GM23338 (cell line): ENCODE results near the gene LRIG1. TPM values are rescaled to one million over a fixed set of nuclear protein-coding genes. Genes with fewer than 3 reads are reported as not detected.

Experiments used
- ATAC-seq: fragments of 200-7000 bp; cut with Tn5 transposase; 3 replicates; pipeline ENCODE4 v1.9.1; 2020
- DNase-seq: peaks from one replicate; pipeline ENCODE4 v3.0.0-alpha.2; 2015; ENCODE audit warnings: low spot score
- H2AFZ ChIP-seq: fragments of 200-600 bp; sonication (generic); 2 replicates; pipeline ENCODE4 v1.8.0; 2016; ENCODE audit warnings: antibody characterized with exemption, mild to moderate bottlenecking, moderate library complexity
- H3F3A ChIP-seq: fragments of 200-600 bp; sonication (generic); replicated peaks from 2 replicates; pipeline ENCODE4 v1.8.0; 2017; ENCODE audit warnings: antibody characterized with exemption, mixed run types, low read depth
- H3K27ac ChIP-seq: fragments of 200-600 bp; sonication (generic); 2 replicates; pipeline ENCODE4 v1.6.1; 2016; ENCODE audit warnings: low read depth
- H3K27me3 ChIP-seq: fragments of 200-600 bp; sonication (generic); 2 replicates; pipeline ENCODE4 v1.8.0; 2016; ENCODE audit warnings: mild to moderate bottlenecking, mixed run types, moderate library complexity; ENCODE audit not compliant: insufficient read depth
- H3K36me3 ChIP-seq: fragments of 200-600 bp; sonication (generic); 2 replicates; pipeline ENCODE4 v1.8.0; 2016; ENCODE audit warnings: mild to moderate bottlenecking; ENCODE audit not compliant: insufficient read depth
- H3K4me1 ChIP-seq: fragments of 200-600 bp; sonication (generic); 2 replicates; pipeline ENCODE4 v1.8.0; 2016; ENCODE audit warnings: mild to moderate bottlenecking, moderate library complexity; ENCODE audit not compliant: insufficient read depth
- H3K4me2 ChIP-seq: fragments of 200-600 bp; sonication (generic); 2 replicates; pipeline ENCODE4 v1.7.1; 2017; ENCODE audit warnings: mixed run types
- H3K4me3 ChIP-seq: fragments of 200-600 bp; sonication (generic); 2 replicates; pipeline ENCODE4 v1.6.1; 2016; ENCODE audit warnings: mixed run types
- H3K79me2 ChIP-seq: fragments of 200-600 bp; sonication (generic); replicated peaks from 2 replicates; pipeline ENCODE4 v1.8.0; 2017; ENCODE audit warnings: mild to moderate bottlenecking; ENCODE audit not compliant: insufficient read depth
- H3K9me2 ChIP-seq: fragments of 200-600 bp; sonication (generic); 2 replicates; pipeline ENCODE4 v1.8.0; 2017; ENCODE audit not compliant: insufficient read depth
- H4K20me1 ChIP-seq: fragments of 200-600 bp; sonication (generic); replicated peaks from 2 replicates; pipeline ENCODE4 v1.8.0; 2017; ENCODE audit warnings: mild to moderate bottlenecking; ENCODE audit not compliant: insufficient read depth
- H3K27ac Mint-ChIP-seq: 2 replicates; pipeline ENCODE4 v1.8.0; 2020; ENCODE audit warnings: inconsistent platforms, mild to moderate bottlenecking, moderate library complexity, mixed read lengths
- H3K27me3 Mint-ChIP-seq: 3 replicates; pipeline ENCODE4 v1.8.0; 2022; ENCODE audit warnings: low read depth, mild to moderate bottlenecking, moderate library complexity, mixed read lengths, inconsistent platforms; ENCODE audit not compliant: insufficient read depth, poor library complexity
- H3K36me3 Mint-ChIP-seq: 3 replicates; pipeline ENCODE4 v1.8.0; 2021; ENCODE audit warnings: low read depth, mild to moderate bottlenecking, inconsistent platforms, moderate library complexity, mixed read lengths
- H3K4me1 Mint-ChIP-seq: 3 replicates; pipeline ENCODE4 v1.8.0; 2020; ENCODE audit warnings: mild to moderate bottlenecking, inconsistent platforms, mixed read lengths
- H3K4me3 Mint-ChIP-seq: 3 replicates; pipeline ENCODE4 v1.8.0; 2021; ENCODE audit warnings: moderate library complexity, mild to moderate bottlenecking, inconsistent platforms, mixed read lengths
- H3K9me3 Mint-ChIP-seq: 3 replicates; pipeline ENCODE4 v1.8.0; 2020; ENCODE audit warnings: moderate library complexity, mild to moderate bottlenecking, inconsistent platforms, mixed read lengths
- CREB1 ChIP-seq: fragments of 250-450 bp; sonication (Bioruptor Pico); IDR thresholded peaks from 2 replicates; pipeline ENCODE4 v1.5.0; 2020; ENCODE audit warnings: low read depth, mild to moderate bottlenecking, moderate library complexity
- EZH2 ChIP-seq: fragments of 200-600 bp; sonication (generic); IDR thresholded peaks from one replicate; pipeline ENCODE4 v1.8.0; 2017; ENCODE audit warnings: antibody characterized with exemption, mild to moderate bottlenecking, low read depth; ENCODE audit not compliant: unreplicated experiment
- EZH2phosphoT487 ChIP-seq: fragments of 200-600 bp; sonication (generic); IDR thresholded peaks from one replicate; pipeline ENCODE4 v1.8.1; 2018; ENCODE audit warnings: antibody characterized with exemption; ENCODE audit not compliant: unreplicated experiment
- JUNB ChIP-seq: IDR thresholded peaks from one replicate; pipeline ENCODE4 v1.6.1; 2016; ENCODE audit warnings: antibody characterized with exemption; ENCODE audit not compliant: unreplicated experiment
- NANOG ChIP-seq: IDR thresholded peaks from 2 replicates; pipeline ENCODE4 v1.6.1; 2016; ENCODE audit warnings: antibody characterized with exemption, borderline replicate concordance
- POLR2AphosphoS5 ChIP-seq: IDR thresholded peaks from 2 replicates; pipeline ENCODE4 v1.6.1; 2016; ENCODE audit warnings: antibody characterized with exemption, low read depth
- STAT1 ChIP-seq: IDR thresholded peaks from one replicate; pipeline ENCODE4 v1.6.1; 2016; ENCODE audit warnings: antibody characterized with exemption; ENCODE audit not compliant: unreplicated experiment
- ZNF114 ChIP-seq: fragments of 250-450 bp; sonication (Bioruptor Pico); IDR thresholded peaks from 2 replicates; pipeline ENCODE4 v1.5.0; 2020; ENCODE audit warnings: mild to moderate bottlenecking, moderate library complexity
- ZNF331 ChIP-seq: fragments of 250-450 bp; sonication (Bioruptor Pico); IDR thresholded peaks from 2 replicates; pipeline ENCODE4 v1.5.0; 2020; ENCODE audit warnings: low read depth, mild to moderate bottlenecking, moderate library complexity
- polyA plus RNA-seq: library from polyadenylated mRNA; unstranded; fragments of >200 nt; fragmentation: Nextera tagmentation; extraction: Ambion mirVana; gene quantifications from 2 replicates; pipeline ENCODE4 v1.2.1, GENCODE V29; 2016
- total RNA-seq: library from RNA; depleted of rRNA; stranded (reverse); fragments of >200 nt; shearing (Covaris generic); gene quantifications from 2 replicates; pipeline ENCODE4 v1.2.3, GENCODE V29; 2014
- TF ChIP-seq, protein P1 (sequence below): IDR thresholded peaks from 2 replicates; pipeline ENCODE4 v1.6.1; 2016; ENCODE audit warnings: antibody characterized with exemption
- TF ChIP-seq, protein P2 (sequence below): fragments of 250-450 bp; sonication (Bioruptor Pico); IDR thresholded peaks from 2 replicates; pipeline ENCODE4 v1.5.0; 2020; ENCODE audit warnings: mild to moderate bottlenecking, moderate library complexity
- TF ChIP-seq, protein P3 (sequence below): IDR thresholded peaks from one replicate; pipeline ENCODE4 v1.6.1; 2018; ENCODE audit warnings: antibody characterized with exemption; ENCODE audit not compliant: unreplicated experiment

Gene LRIG1
- total and polyA plus RNA-seq, 2 experiments from 2014 or later = 40.0 to 134 TPM

DNA sequence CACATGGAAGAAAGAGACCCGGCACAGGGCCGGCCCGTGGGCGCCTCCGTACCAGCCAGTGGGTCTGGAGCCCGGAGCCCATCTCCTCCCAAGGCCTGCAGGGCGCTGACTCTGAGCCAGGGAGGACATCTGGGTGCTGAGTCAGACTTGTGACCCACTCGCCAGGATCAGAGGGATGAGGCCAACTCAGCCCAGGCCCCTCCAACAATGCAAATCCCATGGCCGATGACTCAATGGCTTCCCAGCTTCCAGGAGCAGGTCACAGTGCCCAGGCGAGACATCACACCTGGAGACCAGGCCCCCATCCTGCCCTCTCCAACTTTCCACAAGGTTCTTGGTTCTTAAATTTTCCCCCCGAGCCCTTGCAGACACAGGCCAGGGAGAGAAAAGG lies 95.1 kb downstream of the LRIG1 start (continued):
- TF ChIP-seq, protein P1, sequence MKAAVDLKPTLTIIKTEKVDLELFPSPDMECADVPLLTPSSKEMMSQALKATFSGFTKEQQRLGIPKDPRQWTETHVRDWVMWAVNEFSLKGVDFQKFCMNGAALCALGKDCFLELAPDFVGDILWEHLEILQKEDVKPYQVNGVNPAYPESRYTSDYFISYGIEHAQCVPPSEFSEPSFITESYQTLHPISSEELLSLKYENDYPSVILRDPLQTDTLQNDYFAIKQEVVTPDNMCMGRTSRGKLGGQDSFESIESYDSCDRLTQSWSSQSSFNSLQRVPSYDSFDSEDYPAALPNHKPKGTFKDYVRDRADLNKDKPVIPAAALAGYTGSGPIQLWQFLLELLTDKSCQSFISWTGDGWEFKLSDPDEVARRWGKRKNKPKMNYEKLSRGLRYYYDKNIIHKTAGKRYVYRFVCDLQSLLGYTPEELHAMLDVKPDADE = no peak
- TF ChIP-seq ZNF114 (CRISPR knock-in tag) = no peak

DNA sequence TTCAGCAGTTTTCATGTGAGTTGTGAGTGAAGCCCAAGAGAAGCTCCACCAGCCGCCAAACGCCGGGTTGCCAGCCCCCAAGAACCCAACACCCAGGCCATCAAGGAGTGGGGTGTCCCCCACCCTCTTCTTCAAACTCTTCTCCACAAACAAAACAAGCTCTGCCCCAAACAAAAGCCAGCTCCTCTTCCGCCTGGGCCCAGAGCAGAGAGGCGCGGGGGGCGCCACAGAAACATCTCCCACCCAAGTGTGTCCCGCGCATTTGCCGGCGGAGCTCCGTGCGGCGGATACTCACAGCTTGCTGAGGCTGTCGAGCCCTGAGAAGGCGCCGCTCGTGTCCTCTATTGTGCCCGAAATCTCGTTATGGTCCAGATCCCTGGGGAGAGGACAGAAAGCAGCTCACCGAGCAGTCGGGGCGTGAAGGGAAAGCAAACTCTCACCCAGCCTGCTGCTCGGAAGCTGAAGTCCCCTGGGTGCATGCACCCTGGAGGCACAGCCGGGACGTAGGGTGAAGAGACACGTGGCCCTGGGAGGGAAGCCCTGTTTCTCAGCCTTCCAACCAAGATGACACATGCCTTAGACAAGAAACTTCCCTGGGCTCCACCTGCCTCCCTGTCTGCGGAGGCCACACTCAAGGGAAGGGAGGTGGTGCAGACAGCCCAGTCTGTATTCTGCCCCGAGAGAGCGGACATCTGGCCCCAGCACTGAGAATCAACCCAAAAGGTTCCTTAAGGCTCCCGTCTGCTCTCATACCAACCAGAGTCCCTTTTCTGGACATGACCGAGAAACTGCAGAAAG lies 95.7 kb downstream of the LRIG1 start:
- H3K79me2 ChIP-seq = peaks cover 43% of the 10 kb centered on the region
- no peaks in the 10 kb centered on the region; the same call in 2 of the 3 replicates for H3K9me3 Mint-ChIP-seq
- peak overlapping the region; percentile 77 for H3K27ac Mint-ChIP-seq
- no peak overlapping the region for H3K4me3 ChIP-seq
- H3K9me2 ChIP-seq = no peaks in the 10 kb centered on the region; the same call in 1 of the 2 replicates
- no peaks in the 10 kb centered on the region for H3K27me3 ChIP-seq
- no peak overlapping the region for H3K4me3 Mint-ChIP-seq
- no peak overlapping the region for H3K27ac ChIP-seq
- H3K4me2 ChIP-seq = no peak overlapping the region
- H3K4me1 Mint-ChIP-seq = peaks cover 62% of the 10 kb centered on the region
- peaks cover 26% of the 10 kb centered on the region for H3K4me1 ChIP-seq
- peaks cover 97% of the 10 kb centered on the region for H3K36me3 Mint-ChIP-seq
- H3F3A ChIP-seq = 0 out of 2 replicates have a peak, but pooled peaks cover 4% of the 10 kb centered on the region
- H3K36me3 ChIP-seq = peaks cover 28% of the 10 kb centered on the region
- peaks cover 6% of the 10 kb centered on the region for H3K27me3 Mint-ChIP-seq
- ATAC-seq = no peak
- H2AFZ ChIP-seq = no peak overlapping the region
- H4K20me1 ChIP-seq = peaks cover 26% of the 10 kb centered on the region; the same call in 1 of the 2 replicates
- no peak for DNase-seq
- no peak; the same call in 1 of the 2 replicates for TF ChIP-seq POLR2AphosphoS5
- no peak for TF ChIP-seq ZNF114 (CRISPR knock-in tag)
- TF ChIP-seq, protein P2, sequence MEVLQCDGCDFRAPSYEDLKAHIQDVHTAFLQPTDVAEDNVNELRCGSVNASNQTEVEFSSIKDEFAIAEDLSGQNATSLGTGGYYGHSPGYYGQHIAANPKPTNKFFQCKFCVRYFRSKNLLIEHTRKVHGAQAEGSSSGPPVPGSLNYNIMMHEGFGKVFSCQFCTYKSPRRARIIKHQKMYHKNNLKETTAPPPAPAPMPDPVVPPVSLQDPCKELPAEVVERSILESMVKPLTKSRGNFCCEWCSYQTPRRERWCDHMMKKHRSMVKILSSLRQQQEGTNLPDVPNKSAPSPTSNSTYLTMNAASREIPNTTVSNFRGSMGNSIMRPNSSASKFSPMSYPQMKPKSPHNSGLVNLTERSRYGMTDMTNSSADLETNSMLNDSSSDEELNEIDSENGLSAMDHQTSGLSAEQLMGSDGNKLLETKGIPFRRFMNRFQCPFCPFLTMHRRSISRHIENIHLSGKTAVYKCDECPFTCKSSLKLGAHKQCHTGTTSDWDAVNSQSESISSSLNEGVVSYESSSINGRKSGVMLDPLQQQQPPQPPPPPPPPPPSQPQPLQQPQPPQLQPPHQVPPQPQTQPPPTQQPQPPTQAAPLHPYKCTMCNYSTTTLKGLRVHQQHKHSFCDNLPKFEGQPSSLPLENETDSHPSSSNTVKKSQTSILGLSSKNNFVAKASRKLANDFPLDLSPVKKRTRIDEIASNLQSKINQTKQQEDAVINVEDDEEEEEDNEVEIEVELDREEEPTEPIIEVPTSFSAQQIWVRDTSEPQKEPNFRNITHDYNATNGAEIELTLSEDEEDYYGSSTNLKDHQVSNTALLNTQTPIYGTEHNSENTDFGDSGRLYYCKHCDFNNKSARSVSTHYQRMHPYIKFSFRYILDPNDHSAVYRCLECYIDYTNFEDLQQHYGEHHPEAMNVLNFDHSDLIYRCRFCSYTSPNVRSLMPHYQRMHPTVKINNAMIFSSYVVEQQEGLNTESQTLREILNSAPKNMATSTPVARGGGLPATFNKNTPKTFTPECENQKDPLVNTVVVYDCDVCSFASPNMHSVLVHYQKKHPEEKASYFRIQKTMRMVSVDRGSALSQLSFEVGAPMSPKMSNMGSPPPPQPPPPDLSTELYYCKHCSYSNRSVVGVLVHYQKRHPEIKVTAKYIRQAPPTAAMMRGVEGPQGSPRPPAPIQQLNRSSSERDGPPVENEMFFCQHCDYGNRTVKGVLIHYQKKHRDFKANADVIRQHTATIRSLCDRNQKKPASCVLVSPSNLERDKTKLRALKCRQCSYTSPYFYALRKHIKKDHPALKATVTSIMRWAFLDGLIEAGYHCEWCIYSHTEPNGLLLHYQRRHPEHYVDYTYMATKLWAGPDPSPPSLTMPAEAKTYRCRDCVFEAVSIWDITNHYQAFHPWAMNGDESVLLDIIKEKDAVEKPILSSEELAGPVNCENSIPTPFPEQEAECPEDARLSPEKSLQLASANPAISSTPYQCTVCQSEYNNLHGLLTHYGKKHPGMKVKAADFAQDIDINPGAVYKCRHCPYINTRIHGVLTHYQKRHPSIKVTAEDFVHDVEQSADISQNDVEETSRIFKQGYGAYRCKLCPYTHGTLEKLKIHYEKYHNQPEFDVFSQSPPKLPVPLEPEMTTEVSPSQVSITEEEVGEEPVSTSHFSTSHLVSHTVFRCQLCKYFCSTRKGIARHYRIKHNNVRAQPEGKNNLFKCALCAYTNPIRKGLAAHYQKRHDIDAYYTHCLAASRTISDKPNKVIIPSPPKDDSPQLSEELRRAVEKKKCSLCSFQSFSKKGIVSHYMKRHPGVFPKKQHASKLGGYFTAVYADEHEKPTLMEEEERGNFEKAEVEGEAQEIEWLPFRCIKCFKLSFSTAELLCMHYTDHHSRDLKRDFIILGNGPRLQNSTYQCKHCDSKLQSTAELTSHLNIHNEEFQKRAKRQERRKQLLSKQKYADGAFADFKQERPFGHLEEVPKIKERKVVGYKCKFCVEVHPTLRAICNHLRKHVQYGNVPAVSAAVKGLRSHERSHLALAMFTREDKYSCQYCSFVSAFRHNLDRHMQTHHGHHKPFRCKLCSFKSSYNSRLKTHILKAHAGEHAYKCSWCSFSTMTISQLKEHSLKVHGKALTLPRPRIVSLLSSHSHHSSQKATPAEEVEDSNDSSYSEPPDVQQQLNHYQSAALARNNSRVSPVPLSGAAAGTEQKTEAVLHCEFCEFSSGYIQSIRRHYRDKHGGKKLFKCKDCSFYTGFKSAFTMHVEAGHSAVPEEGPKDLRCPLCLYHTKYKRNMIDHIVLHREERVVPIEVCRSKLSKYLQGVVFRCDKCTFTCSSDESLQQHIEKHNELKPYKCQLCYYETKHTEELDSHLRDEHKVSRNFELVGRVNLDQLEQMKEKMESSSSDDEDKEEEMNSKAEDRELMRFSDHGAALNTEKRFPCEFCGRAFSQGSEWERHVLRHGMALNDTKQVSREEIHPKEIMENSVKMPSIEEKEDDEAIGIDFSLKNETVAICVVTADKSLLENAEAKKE = no peak
- TF ChIP-seq, protein P3, sequence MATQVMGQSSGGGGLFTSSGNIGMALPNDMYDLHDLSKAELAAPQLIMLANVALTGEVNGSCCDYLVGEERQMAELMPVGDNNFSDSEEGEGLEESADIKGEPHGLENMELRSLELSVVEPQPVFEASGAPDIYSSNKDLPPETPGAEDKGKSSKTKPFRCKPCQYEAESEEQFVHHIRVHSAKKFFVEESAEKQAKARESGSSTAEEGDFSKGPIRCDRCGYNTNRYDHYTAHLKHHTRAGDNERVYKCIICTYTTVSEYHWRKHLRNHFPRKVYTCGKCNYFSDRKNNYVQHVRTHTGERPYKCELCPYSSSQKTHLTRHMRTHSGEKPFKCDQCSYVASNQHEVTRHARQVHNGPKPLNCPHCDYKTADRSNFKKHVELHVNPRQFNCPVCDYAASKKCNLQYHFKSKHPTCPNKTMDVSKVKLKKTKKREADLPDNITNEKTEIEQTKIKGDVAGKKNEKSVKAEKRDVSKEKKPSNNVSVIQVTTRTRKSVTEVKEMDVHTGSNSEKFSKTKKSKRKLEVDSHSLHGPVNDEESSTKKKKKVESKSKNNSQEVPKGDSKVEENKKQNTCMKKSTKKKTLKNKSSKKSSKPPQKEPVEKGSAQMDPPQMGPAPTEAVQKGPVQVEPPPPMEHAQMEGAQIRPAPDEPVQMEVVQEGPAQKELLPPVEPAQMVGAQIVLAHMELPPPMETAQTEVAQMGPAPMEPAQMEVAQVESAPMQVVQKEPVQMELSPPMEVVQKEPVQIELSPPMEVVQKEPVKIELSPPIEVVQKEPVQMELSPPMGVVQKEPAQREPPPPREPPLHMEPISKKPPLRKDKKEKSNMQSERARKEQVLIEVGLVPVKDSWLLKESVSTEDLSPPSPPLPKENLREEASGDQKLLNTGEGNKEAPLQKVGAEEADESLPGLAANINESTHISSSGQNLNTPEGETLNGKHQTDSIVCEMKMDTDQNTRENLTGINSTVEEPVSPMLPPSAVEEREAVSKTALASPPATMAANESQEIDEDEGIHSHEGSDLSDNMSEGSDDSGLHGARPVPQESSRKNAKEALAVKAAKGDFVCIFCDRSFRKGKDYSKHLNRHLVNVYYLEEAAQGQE = no peak
- TF ChIP-seq ZNF331 = no peak
- no peak for TF ChIP-seq STAT1
- no peak for TF ChIP-seq EZH2
- TF ChIP-seq EZH2phosphoT487 = no peak
- TF ChIP-seq CREB1 (CRISPR knock-in tag) = no peak
- TF ChIP-seq, protein P1 = no peak
- TF ChIP-seq JUNB = no peak
- no peak for TF ChIP-seq NANOG
